Fibroblast of the aortic adventitia (primary cell): ENCODE results near the gene ZNF335. TPM values are rescaled to one million over a fixed set of nuclear protein-coding genes. Genes with fewer than 3 reads are reported as not detected.
"Not testable (repeated sequence)": the region's sequence is repeated elsewhere in the genome, so short reads cannot be mapped to it uniquely, and the experiment has no call there.

Source experiments
- DNase-seq: peaks from one replicate; pipeline ENCODE4 v3.0.0-alpha.2; 2010; ENCODE audit warnings: low read depth
- H3K4me3 ChIP-seq: 2 replicates; pipeline ENCODE4 v1.5.1; 2011; ENCODE audit warnings: low read depth, mild to moderate bottlenecking, control low read depth, low read length, moderate library complexity
- total RNA-seq: library from RNA; depleted of rRNA; stranded (reverse); fragments of >200 nt; gene quantifications from 2 replicates; pipeline ENCODE4 v1.2.3, GENCODE V29; 2012; ENCODE audit warnings: low replicate concordance
- TF ChIP-seq, protein P1 (sequence below): IDR thresholded peaks from 2 replicates; pipeline ENCODE4 v1.5.1; 2011; ENCODE audit warnings: mild to moderate bottlenecking, low read length, control low read depth, inconsistent platforms; ENCODE audit not compliant: insufficient read depth

Gene ZNF335
- total RNA-seq, 1 donor, result 18.2 TPM

DNA sequence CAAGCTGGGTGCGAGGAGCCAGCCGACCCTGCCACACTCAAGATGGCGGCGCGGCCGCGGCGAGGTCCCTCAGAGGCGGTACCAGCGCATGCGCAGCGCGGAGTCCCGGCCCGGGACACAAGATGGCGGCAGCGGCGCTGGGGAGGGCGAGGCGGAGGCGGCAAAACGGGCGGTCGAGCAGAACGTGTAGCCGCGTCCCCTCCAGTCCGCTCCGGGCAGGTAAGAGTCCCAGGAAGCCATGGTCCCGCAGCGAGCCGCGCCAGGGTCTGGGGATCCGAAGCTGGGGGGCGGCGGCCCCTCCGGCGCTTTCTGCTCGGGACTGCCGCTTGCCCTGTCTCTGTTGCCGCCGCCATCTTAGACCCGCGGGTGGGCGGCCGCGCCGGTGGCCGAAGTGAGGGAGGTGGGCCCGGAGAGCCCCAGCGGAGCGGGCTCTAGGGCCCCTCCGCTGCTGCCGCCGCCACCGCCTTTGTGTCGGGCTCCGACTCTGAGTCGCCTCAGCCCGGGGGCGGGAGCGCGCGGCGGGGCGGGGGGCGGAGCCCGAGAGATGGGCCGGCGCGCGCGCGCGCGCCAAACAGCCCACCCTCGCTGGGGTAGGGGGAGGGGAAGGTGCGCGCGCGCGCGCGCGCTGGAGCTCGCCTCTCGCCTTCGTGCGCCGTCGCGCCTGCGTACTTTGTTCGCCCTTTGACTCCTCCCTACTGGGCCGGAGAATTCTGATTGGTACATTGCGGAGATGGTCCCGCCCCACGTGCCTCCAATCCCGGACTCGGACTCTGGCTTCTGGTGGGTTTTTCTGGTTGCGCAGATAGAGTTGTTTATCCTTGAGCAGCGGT lies 37.2 kb downstream of the ZNF335 start, which contains the start of gene PCIF1:
Gene PCIF1 (plus strand): TSS at position 98 of the 830 bp plus-strand sequence. CDS start 4,317 bp downstream, outside the sequence.
- peak within 1 kb of the TSS; percentile 95 for H3K4me3 ChIP-seq
- TF ChIP-seq, protein P1, sequence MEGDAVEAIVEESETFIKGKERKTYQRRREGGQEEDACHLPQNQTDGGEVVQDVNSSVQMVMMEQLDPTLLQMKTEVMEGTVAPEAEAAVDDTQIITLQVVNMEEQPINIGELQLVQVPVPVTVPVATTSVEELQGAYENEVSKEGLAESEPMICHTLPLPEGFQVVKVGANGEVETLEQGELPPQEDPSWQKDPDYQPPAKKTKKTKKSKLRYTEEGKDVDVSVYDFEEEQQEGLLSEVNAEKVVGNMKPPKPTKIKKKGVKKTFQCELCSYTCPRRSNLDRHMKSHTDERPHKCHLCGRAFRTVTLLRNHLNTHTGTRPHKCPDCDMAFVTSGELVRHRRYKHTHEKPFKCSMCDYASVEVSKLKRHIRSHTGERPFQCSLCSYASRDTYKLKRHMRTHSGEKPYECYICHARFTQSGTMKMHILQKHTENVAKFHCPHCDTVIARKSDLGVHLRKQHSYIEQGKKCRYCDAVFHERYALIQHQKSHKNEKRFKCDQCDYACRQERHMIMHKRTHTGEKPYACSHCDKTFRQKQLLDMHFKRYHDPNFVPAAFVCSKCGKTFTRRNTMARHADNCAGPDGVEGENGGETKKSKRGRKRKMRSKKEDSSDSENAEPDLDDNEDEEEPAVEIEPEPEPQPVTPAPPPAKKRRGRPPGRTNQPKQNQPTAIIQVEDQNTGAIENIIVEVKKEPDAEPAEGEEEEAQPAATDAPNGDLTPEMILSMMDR, result no peak
- DNase-seq, result peak; percentile 97

- DNase-seq, result peak; percentile 48
- TF ChIP-seq, protein P1, result no peak
Observed at GRCh38 chr20:45934046-45934585, 37.9 kb downstream of the ZNF335 start.

GRCh38 chr20:45933266-45934045 lies 38.5 kb downstream of the ZNF335 start:
- DNase-seq, result peak; percentile 67
- TF ChIP-seq, protein P1, result peak; percentile 34
- peak overlapping the region; percentile 95 for H3K4me3 ChIP-seq

More at GRCh38 chr20:45934046-45934585, 37.9 kb downstream of the ZNF335 start:
- H3K4me3 ChIP-seq, result peak overlapping the region; percentile 95

DNA sequence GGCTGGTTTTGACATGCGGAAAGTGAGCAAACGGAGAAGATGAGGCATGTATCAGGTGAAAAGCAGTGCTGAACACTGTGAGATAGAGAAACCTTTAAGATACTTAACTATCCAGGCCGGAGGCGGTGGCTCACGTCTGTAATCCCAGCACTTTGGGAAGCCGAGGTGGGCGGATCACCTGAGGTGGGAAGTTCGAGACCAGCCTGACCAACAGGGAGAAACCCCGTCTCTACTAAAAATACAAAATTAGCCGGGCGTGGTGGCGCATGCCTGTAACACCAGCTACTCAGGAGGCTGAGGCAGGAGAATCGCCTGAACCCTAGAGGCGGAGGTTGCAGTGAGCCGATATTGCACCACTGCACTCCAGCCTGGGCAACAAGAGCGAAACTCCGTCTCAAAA lies 40.3 kb downstream of the ZNF335 start:
- not testable (repeated sequence) for DNase-seq

GRCh38 chr20:45927071-45927878 lies 44.7 kb downstream of the ZNF335 start:
- DNase-seq, result no peak
- H3K4me3 ChIP-seq, result no peak overlapping the region
- TF ChIP-seq, protein P1, result no peak

More for the DNA sequence above, 40.3 kb downstream of the ZNF335 start:
- not testable (repeated sequence) for H3K4me3 ChIP-seq

DNA sequence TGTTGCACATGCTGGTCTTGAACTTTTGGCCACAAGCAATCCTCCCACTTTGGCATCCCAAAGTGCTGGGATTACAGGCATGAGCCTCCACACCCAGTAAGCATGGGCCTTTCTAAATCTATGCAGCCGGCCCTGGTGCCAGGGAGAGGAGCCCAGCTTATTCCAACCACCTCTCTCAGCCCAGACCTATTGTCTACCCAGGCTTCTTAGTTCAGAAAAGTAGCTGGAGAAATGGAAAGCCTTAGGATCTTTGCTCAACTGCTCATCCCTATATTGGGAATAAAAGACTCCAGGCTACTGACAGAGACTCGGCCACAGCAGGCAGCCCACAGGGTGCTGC lies 45.3 kb downstream of the ZNF335 start:
- TF ChIP-seq, protein P1, result no peak
- no peak for DNase-seq

More for the DNA sequence above, 45.3 kb downstream of the ZNF335 start:
- no peak overlapping the region for H3K4me3 ChIP-seq
